Measurements from ENCODE around the gene ACTR5. TPM values are rescaled to one million over a fixed set of nuclear protein-coding genes. Genes with fewer than 3 reads are reported as not detected.
"Not testable (repeated sequence)": the region's sequence is repeated elsewhere in the genome, so short reads cannot be mapped to it uniquely, and the experiment has no call there.

Gene ACTR5
- total RNA-seq, 2 experiments from 2014 or later: 7.1 to 7.4 TPM

DNA sequence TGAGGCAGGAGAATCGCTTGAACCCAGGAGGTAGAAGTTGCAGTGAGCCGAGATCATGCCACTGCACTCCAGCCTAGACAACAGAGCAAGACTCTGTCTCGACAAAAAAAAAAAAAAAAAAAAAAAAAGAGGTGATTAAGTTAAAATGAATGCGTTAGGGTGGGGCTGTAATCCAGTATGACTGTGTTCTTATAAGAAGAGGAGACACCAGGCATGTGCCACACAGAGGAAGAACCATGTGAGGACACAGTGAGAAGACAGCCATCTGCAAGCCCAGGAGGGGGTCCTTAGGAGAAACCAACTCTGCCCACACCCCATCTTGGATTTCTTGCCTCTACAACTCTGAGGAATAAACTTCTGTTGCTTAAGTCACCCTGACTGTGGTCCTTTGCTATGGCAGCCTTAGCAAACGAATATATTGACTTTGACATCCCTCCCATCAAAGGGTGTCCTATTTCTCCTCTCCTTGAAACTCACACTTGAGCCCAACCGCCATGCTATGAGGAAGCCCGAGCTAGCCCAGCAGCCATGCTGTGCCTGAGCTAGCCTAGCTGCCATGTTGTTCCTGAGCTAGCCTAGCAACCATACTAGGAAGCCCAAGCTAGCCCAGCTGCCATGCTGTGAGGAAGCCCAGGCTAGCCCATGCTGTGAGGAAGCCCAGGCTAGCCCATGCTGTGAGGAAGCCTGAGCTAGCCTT lies 41.4 kb downstream of the ACTR5 start:
- Mint-ChIP-seq H3K27ac (no peak overlapping the region), H3K9me3 (no peaks in the 10 kb centered on the region), H3K4me3 (no peak overlapping the region), H3K36me3 (ENCODE audit: low read depth) (no peaks in the 10 kb centered on the region), H3K27me3 (no peaks in the 10 kb centered on the region), H3K4me1 (ENCODE audit: low read depth) (peaks cover 17% of the 10 kb centered on the region)
- ChIA-PET POLR2A (interaction anchor here (1.6 kb wide), 1 partner anchor 17 kb away, joined by 3 read pairs; no protein-coding TSS in a partner anchor), CTCF (interaction anchor here (0.6 to 2.9 kb wide), 28 partner anchors 8 to 259 kb away, joined by 3 to 16 read pairs (median 4); partner anchors contain the start of gene PPP1R16B)
- intact Hi-C loops (cut with micrococcal nuclease): no loop called here
- ATAC-seq: no peak
- TF ChIP-seq, protein P1, sequence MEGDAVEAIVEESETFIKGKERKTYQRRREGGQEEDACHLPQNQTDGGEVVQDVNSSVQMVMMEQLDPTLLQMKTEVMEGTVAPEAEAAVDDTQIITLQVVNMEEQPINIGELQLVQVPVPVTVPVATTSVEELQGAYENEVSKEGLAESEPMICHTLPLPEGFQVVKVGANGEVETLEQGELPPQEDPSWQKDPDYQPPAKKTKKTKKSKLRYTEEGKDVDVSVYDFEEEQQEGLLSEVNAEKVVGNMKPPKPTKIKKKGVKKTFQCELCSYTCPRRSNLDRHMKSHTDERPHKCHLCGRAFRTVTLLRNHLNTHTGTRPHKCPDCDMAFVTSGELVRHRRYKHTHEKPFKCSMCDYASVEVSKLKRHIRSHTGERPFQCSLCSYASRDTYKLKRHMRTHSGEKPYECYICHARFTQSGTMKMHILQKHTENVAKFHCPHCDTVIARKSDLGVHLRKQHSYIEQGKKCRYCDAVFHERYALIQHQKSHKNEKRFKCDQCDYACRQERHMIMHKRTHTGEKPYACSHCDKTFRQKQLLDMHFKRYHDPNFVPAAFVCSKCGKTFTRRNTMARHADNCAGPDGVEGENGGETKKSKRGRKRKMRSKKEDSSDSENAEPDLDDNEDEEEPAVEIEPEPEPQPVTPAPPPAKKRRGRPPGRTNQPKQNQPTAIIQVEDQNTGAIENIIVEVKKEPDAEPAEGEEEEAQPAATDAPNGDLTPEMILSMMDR (IDR thresholded peaks at IDR 0.05): no peak
- DNase-seq: no peak

DNA sequence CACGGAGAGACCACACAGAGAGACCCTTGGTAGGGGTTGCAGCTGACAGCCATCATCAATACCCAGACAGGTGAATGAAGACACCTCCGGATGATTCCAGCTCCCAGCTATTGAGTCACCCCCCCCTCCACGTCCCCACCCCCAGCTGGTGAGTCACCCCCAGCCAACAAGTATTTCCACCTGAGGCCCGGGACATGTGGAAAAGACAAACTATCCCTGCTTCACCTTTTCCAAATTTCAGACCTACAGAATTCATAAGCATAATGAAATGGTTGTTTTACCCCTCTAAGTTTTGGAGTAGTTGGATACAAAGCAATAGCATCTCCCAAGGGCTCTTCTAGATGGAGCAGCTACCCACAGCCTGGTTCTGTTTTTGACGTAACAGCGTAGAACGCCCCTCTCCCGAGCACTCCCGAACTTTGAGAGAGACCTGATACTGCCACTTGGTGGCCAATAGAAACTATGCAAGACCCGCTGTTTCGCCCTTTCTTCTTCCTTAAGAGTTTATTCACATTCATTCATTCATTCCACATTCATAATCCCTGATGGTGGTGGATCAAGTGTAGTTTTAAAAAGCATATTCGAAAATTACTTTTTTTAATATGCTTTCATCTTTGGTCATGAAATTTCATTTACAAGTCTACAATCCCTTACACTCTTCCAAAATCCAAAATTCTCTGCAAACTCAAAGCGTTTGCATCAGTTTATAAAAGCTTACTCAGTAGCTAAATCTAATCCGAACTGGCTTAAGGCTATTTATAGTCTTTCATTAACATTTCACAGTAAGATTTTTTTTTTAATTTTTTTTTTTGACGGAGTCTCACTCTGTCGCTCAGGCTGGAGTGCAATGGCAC lies 42.2 kb downstream of the ACTR5 start:
- POLR2A ChIA-PET: interaction anchor here (1.6 kb wide), 1 partner anchor 16 kb away, joined by 3 read pairs; no protein-coding TSS in a partner anchor
- Mint-ChIP-seq H3K4me1 (ENCODE audit: low read depth) (peaks cover 17% of the 10 kb centered on the region), H3K4me3 (no peak overlapping the region), H3K9me3 (no peaks in the 10 kb centered on the region), H3K27me3 (no peaks in the 10 kb centered on the region), H3K27ac (no peak overlapping the region), H3K36me3 (ENCODE audit: low read depth) (no peaks in the 10 kb centered on the region)
- peak; percentile 65 for DNase-seq
- intact Hi-C loops (cut with micrococcal nuclease): no loop called here
- CTCF ChIA-PET: interaction anchor here (0.6 to 2.9 kb wide), 33 partner anchors 9 to 259 kb away, joined by 3 to 16 read pairs (median 4); partner anchors contain the start of gene PPP1R16B
- peak; percentile 74 for ATAC-seq
- TF ChIP-seq, protein P1 (IDR thresholded peaks at IDR 0.05): peak; percentile 72

DNA sequence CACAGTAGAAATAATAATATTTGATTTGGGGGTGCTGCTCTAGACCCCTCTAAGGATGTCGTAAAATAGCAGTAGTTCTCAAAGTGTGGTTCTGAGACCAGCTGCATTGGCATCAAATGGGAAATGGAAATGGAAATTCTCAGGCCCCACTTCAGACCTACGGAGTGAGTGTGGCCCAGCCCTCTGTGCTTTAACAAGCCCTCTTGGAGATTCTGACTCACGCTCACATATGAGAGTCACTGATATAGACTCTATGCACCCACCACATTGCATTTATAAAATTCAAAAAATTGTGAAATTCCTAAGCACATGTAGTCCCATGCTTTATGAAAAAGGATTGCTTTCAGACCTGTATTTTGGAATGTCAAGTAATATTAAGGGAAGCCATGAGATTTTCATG lies 43.0 kb downstream of the ACTR5 start:
- POLR2A ChIA-PET: interaction anchor here (1.6 kb wide), 1 partner anchor 16 kb away, joined by 3 read pairs; no protein-coding TSS in a partner anchor
- TF ChIP-seq, protein P1 (IDR thresholded peaks at IDR 0.05): no peak
- Mint-ChIP-seq H3K27ac (no peak overlapping the region), H3K9me3 (no peaks in the 10 kb centered on the region), H3K4me1 (ENCODE audit: low read depth) (peaks cover 17% of the 10 kb centered on the region), H3K36me3 (ENCODE audit: low read depth) (no peaks in the 10 kb centered on the region), H3K4me3 (no peak overlapping the region), H3K27me3 (no peaks in the 10 kb centered on the region)
- intact Hi-C loops (cut with micrococcal nuclease): no loop called here
- peak; percentile 54 for ATAC-seq
- DNase-seq: no peak
- CTCF ChIA-PET: interaction anchor here (0.6 to 2.9 kb wide), 17 partner anchors 8 to 104 kb away, joined by 3 to 16 read pairs (median 4); partner anchors contain the start of gene PPP1R16B

DNA sequence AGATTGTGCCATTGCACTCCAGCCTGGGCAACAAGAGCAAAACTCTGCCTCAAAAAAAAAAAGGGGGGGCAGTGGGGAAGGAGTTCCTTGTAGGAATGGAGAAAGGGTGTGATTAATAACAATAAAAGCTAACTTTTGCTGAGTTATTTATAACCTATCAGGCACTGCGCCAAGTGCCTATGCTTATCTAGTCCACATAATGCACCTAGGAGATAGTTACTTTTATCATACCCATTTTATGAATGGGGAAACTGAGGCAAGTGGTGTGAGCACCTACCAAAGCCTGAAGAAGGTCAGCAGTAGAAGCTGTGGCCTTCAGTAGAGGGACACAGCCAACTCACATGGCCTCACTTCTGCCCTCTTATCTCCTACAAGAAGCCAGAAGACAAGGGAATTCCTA lies 43.7 kb downstream of the ACTR5 start:
- Mint-ChIP-seq H3K27ac (no peak overlapping the region), H3K36me3 (ENCODE audit: low read depth) (no peaks in the 10 kb centered on the region), H3K4me3 (no peak overlapping the region), H3K27me3 (no peaks in the 10 kb centered on the region), H3K9me3 (no peaks in the 10 kb centered on the region), H3K4me1 (ENCODE audit: low read depth) (peaks cover 17% of the 10 kb centered on the region)
- no peak for ATAC-seq
- TF ChIP-seq, protein P1 (IDR thresholded peaks at IDR 0.05): no peak
- CTCF ChIA-PET: interaction anchor here (0.9 to 2.9 kb wide), 6 partner anchors 13 to 103 kb away, joined by 3 to 15 read pairs (median 4); partner anchors contain the start of gene PPP1R16B
- no peak for DNase-seq
- intact Hi-C loops (cut with micrococcal nuclease): no loop called here
- POLR2A ChIA-PET: no interaction called here

DNA sequence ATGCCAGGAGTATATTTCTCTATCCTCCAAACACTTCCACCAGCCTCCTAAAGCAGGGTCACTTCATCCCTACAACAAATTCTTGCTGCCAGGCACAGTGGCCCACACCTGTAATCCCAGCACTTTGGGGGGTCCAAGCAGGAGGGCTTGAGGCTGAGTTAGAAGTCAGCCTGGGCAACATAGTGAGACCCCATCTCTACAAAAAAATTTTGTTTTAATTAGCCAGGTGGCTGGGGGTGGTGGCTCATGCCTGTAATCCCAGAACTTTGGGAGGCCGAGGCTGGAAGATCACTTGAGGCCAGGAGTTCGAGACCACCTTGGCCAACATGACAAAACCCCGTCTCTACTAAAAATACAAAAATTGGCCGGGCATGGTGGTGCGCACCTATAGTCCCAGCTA lies 45.8 kb downstream of the ACTR5 start:
- H3K27me3 Mint-ChIP-seq; H3K4me3 Mint-ChIP-seq; H3K9me3 Mint-ChIP-seq; H3K36me3 Mint-ChIP-seq (ENCODE audit: low read depth); ATAC-seq; H3K27ac Mint-ChIP-seq; intact Hi-C loops (cut with micrococcal nuclease); DNase-seq; POLR2A ChIA-PET: not testable (repeated sequence)
- H3K4me1 Mint-ChIP-seq (ENCODE audit: low read depth): peaks cover 23% of the 10 kb centered on the region
- CTCF ChIA-PET: interaction anchor here (1.1 to 1.8 kb wide), 2 partner anchors 11 to 99 kb away, joined by 3 to 6 read pairs; partner anchors contain the start of gene PPP1R16B
